Esophagus muscularis mucosa (tissue), 4 donors: ENCODE measurements around the gene GRIA2. TPM values are rescaled to one million over a fixed set of nuclear protein-coding genes. Genes with fewer than 3 reads are reported as not detected.

Experiments used
- DNase-seq: peaks from one replicate; pipeline ENCODE4 v3.0.0-alpha.2; 2017; ENCODE audit errors: extremely low spot score
- H3K27ac ChIP-seq, 4 donors: fragments of 200-600 bp; sonication (generic); replicated peaks in 1 of 4; 1 replicate in 3 of 4; 2 replicates in 1 of 4; pipeline ENCODE4 v1.5.1; 2016 to 2019; ENCODE audit warnings: mild to moderate bottlenecking in 1 of 4
- H3K27me3 ChIP-seq, 4 donors: fragments of 200-600 bp; sonication (generic); one replicate each; pipeline versions ENCODE4 v1.5.1 to v1.6.0; 2016 to 2019
- H3K36me3 ChIP-seq, 4 donors: fragments of 200-600 bp; sonication (generic); one replicate each; pipeline ENCODE4 v1.5.1; 2016 to 2019
- H3K4me1 ChIP-seq, 4 donors: fragments of 200-600 bp; sonication (generic); one replicate each; pipeline ENCODE4 v1.5.1; 2016 to 2019
- H3K4me3 ChIP-seq, 4 donors: fragments of 200-600 bp; sonication (generic); 1 replicate in 2 of 4; 2 replicates in 2 of 4; pipeline ENCODE4 v1.5.1; 2016 to 2019; ENCODE audit warnings: mild to moderate bottlenecking in 4 of 4, moderate library complexity in 1 of 4
- H3K9me3 ChIP-seq, 4 donors: fragments of 200-600 bp; sonication (generic); 1 replicate in 3 of 4; 2 replicates in 1 of 4; pipeline ENCODE4 v1.5.1; 2016 to 2019
- EP300 ChIP-seq: sonication (generic); formaldehyde crosslinking; IDR thresholded peaks from one replicate; pipeline ENCODE4 v1.6.1; 2017; ENCODE audit warnings: antibody characterized with exemption
- POLR2A ChIP-seq: fragments of 450-650 bp; IDR thresholded peaks from one replicate; pipeline ENCODE4 v1.6.1; 2017; ENCODE audit warnings: antibody characterized with exemption, moderate library complexity, mild to moderate bottlenecking, low read depth
- POLR2AphosphoS5 ChIP-seq, 2 donors: sonication (generic); formaldehyde crosslinking; IDR thresholded peaks; one replicate each; pipeline ENCODE4 v1.6.1; 2017; ENCODE audit warnings: antibody characterized with exemption in 2 of 2
- WGBS: methylation state at CpG from one replicate; pipeline ENCODE4 v1.1.5; 2018; 5-methylcytosine and 5-hydroxymethylcytosine counted together
- intact Hi-C: fragments of 100-400 bp; cut with DNase I; formaldehyde crosslinking; loops from one replicate; pipeline ENCODE4 v1.15.1; 2023
- total RNA-seq, 4 donors: library from RNA; depleted of rRNA; stranded (reverse); fragments of >200 nt; gene quantifications; one replicate each; pipeline versions ENCODE4 v1.1.0 to v1.2.1, GENCODE V29; 2016
- TF ChIP-seq, protein P1 (sequence below), 3 experiments: fragments of 200-600 bp in 2 of 3; fragments of 450-650 bp in 1 of 3; sonication (generic) in 2 of 3; IDR thresholded peaks; one replicate each; pipeline ENCODE4 v1.5.1; 2017 to 2019; ENCODE audit warnings: antibody characterized with exemption in 3 of 3, mild to moderate bottlenecking in 2 of 3, moderate library complexity in 1 of 3

Gene GRIA2
- total RNA-seq, 4 donors from 2014 or later: 0.06 to 0.50 (median 0.06) TPM; not detected in 1

DNA sequence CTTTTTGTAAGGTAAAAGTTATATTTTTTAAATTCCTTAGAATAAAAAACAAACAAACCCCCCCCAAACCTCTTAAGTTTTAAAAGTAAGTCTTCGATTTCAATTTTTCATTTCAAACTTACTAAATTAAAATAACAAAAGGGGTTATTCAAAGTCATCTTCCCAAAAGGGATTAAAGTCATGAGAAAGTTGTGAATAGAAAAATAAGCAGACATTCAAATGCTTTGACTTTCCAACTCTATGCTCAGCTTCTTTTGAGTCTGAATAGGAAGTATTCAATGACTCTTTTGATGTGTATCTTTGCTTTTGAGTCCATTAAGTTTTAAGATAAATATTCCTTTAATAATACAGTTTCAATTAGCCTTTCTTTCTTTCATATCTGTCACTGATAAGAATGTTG is 138.3 kb downstream of the GRIA2 start:
- H3K4me3 ChIP-seq: no peak overlapping the region
- intact Hi-C loops: no loop called here
- no peak for DNase-seq
- WGBS: 23% methylated on average over 1 of the region's 1 CpG
- TF ChIP-seq POLR2AphosphoS5 (IDR thresholded peaks at IDR 0.05) (no peak), EP300 (no peak), POLR2A (no peak)
- TF ChIP-seq, protein P1, sequence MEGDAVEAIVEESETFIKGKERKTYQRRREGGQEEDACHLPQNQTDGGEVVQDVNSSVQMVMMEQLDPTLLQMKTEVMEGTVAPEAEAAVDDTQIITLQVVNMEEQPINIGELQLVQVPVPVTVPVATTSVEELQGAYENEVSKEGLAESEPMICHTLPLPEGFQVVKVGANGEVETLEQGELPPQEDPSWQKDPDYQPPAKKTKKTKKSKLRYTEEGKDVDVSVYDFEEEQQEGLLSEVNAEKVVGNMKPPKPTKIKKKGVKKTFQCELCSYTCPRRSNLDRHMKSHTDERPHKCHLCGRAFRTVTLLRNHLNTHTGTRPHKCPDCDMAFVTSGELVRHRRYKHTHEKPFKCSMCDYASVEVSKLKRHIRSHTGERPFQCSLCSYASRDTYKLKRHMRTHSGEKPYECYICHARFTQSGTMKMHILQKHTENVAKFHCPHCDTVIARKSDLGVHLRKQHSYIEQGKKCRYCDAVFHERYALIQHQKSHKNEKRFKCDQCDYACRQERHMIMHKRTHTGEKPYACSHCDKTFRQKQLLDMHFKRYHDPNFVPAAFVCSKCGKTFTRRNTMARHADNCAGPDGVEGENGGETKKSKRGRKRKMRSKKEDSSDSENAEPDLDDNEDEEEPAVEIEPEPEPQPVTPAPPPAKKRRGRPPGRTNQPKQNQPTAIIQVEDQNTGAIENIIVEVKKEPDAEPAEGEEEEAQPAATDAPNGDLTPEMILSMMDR (IDR thresholded peaks at IDR 0.05): no peak
- H3K4me1 ChIP-seq: no peaks in the 10 kb centered on the region
- H3K36me3 ChIP-seq: no peaks in the 10 kb centered on the region
- H3K9me3 ChIP-seq: no peaks in the 10 kb centered on the region
- no peak overlapping the region for H3K27ac ChIP-seq
- H3K27me3 ChIP-seq: no peaks in the 10 kb centered on the region

DNA sequence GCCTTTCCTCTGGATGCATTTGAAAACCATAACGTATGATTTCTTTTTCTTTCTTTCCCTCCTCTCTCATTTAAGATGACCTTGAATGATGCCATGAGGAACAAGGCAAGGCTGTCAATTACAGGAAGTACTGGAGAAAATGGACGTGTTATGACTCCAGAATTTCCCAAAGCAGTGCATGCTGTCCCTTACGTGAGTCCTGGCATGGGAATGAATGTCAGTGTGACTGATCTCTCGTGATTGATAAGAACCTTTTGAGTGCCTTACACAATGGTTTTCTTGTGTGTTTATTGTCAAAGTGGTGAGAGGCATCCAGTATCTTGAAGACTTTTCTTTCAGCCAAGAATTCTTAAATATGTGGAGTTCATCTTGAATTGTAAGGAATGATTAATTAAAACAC is 142.8 kb downstream of the GRIA2 start:
- TF ChIP-seq, protein P1 (IDR thresholded peaks at IDR 0.05): no peak
- TF ChIP-seq POLR2AphosphoS5 (IDR thresholded peaks at IDR 0.05): no peak
- TF ChIP-seq EP300: no peak
- no peak for TF ChIP-seq POLR2A
- no peaks in the 10 kb centered on the region for H3K36me3 ChIP-seq
- no peaks in the 10 kb centered on the region for H3K4me1 ChIP-seq
- no peaks in the 10 kb centered on the region for H3K9me3 ChIP-seq
- no peak overlapping the region for H3K4me3 ChIP-seq
- WGBS: 46% methylated on average over 4 of the region's 4 CpGs
- intact Hi-C loops: no loop called here
- H3K27ac ChIP-seq: no peak overlapping the region
- DNase-seq: no peak
- no peaks in the 10 kb centered on the region for H3K27me3 ChIP-seq

DNA sequence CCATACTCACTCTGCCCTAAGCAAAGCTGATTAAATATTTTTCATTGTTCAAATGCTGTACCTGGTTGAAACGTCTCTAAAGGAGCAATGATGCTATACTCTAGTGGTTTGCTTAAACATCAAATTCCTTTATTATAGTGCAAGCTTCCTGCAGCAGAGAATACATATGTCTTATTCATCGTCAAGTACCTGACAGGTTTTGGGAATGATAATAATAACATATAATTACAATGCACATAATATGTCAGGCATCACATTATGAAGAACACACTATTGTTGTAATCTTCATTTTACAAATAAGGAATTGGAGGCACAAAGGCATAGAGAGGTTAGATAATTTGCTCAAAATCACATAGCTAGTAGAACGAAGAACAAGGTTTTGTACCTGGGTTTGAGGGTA is 151.6 kb downstream of the GRIA2 start:
- intact Hi-C loops: no loop called here
- DNase-seq: no peak
- Histone ChIP-seq H3K36me3 (no peaks in the 10 kb centered on the region), H3K27me3 (no peaks in the 10 kb centered on the region), H3K4me3 (no peak overlapping the region), H3K27ac (no peak overlapping the region), H3K9me3 (no peaks in the 10 kb centered on the region), H3K4me1 (no peaks in the 10 kb centered on the region)
- 77% methylated on average over 3 of the region's 3 CpGs for WGBS
- no peak for TF ChIP-seq EP300
- TF ChIP-seq, protein P1 (IDR thresholded peaks at IDR 0.05): no peak
- no peak for TF ChIP-seq POLR2A
- TF ChIP-seq POLR2AphosphoS5 (IDR thresholded peaks at IDR 0.05): no peak

DNA sequence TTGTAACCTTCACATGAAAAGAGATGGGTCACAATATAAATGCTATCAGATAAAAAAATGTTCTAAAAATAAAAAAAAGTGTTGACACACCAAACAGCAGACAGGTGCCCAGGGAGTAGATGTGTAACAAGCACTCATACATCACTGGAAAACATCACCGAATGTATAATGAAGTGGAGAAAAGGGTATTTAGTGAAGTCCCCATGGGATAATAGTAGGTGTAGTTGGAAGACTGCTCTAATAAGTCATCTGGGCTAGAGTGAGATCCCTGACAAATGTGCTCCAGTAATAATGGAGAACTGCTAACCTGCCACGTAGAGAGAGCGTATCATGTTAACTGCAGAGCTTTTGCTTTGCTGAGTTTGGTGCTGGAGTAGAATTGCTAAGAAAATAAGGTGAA is 152.0 kb downstream of the GRIA2 start:
- Histone ChIP-seq H3K27ac (no peak overlapping the region), H3K4me1 (no peaks in the 10 kb centered on the region), H3K9me3 (no peaks in the 10 kb centered on the region), H3K4me3 (no peak overlapping the region), H3K36me3 (no peaks in the 10 kb centered on the region), H3K27me3 (no peaks in the 10 kb centered on the region)
- DNase-seq: no peak
- TF ChIP-seq POLR2AphosphoS5 (IDR thresholded peaks at IDR 0.05) (no peak), EP300 (no peak), POLR2A (no peak)
- TF ChIP-seq, protein P1 (IDR thresholded peaks at IDR 0.05): no peak
- WGBS: 86% methylated on average over 3 of the region's 3 CpGs
- intact Hi-C loops: no loop called here

DNA sequence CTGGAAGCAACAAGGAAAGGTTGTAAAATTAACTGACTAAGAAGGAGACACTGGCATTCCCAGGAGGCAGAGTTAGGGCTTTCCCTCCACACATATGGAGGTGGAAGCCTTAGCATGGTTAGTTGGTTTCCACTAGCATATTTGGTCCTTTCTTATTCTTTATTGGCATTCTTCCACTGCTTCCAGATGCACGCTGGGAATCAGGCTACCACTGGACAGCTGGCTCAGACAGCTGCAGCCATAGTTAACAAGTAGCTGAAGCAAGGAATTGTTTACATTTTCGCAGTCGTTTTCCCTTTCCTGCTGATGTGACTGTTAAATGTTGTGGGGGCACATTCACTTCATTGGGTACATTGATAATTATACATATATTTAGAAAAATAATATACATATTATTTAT is 169.2 kb downstream of the GRIA2 start:
- intact Hi-C loops: no loop called here
- H3K4me3 ChIP-seq: no peak overlapping the region
- no peak overlapping the region for H3K27ac ChIP-seq
- no peaks in the 10 kb centered on the region for H3K36me3 ChIP-seq
- H3K4me1 ChIP-seq: no peaks in the 10 kb centered on the region
- H3K9me3 ChIP-seq: no peaks in the 10 kb centered on the region
- no peak for TF ChIP-seq POLR2AphosphoS5 (IDR thresholded peaks at IDR 0.05)
- no peak for TF ChIP-seq POLR2A
- TF ChIP-seq, protein P1 (IDR thresholded peaks at IDR 0.05): no peak
- TF ChIP-seq EP300: no peak
- WGBS: 40% methylated on average over 3 of the region's 3 CpGs
- no peaks in the 10 kb centered on the region for H3K27me3 ChIP-seq
- DNase-seq: no peak
